ENCODE measurements around the gene PHTF1.

Gene PHTF1

GRCh38 chr1:113759333-113760101, at the start of gene PHTF1:
TSS of gene PHTF1 (minus strand) at chr1:113759486. CDS start at chr1:113758703, 783 bp downstream.
- peak; percentile 30 to 48 for DNase-seq

DNA sequence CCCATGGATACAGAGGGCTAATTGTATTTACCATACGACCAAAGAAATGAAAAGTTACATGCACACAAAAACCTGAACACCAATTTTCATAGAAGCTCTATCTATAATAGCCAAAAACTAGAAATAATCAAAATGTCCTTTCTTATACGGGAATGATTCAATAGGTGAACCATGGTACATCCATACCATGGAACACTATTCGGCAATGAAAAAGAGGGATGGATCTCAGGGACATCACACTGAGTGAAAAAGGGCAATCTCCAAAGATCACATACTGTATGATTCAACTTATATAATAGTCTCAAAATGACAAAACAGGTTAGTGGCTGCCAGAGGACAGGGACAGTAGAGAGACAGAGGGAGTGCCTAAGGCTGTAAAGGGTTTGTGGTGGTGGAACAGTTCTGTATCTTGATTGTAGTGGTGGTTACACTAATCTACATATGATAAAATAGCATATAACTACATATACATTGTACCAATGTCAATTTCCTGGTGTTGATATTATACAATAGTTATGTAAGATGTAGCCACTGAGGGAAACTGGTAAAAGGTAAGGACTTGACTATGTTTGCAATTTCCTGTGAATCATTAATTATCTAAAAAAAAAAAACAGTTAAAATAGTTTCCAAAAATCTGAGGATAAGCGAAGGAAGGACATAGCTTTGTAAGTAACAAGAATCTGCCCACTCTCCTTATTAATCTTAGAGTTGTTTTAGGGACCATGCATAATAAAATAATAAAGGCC, 49.3 kb upstream of the PHTF1 start:
- no peak for DNase-seq

GRCh38 chr1:113805639-113806038, 46.4 kb upstream of the PHTF1 start:
- no peak for DNase-seq

DNA sequence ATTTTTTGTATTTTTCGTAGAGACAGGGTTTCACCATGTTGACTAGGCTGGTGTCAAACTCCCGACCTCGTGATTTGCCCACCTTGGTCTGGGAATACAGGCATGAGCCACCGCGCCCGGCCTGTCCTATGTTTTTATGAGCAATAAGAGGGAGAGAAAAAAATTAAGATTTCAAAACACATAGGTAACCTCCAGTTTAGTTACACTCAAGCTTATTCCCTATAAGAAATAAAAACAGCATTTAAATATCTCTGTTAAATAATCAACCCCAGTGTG, 45.9 kb upstream of the PHTF1 start:
- no peak for DNase-seq

DNA sequence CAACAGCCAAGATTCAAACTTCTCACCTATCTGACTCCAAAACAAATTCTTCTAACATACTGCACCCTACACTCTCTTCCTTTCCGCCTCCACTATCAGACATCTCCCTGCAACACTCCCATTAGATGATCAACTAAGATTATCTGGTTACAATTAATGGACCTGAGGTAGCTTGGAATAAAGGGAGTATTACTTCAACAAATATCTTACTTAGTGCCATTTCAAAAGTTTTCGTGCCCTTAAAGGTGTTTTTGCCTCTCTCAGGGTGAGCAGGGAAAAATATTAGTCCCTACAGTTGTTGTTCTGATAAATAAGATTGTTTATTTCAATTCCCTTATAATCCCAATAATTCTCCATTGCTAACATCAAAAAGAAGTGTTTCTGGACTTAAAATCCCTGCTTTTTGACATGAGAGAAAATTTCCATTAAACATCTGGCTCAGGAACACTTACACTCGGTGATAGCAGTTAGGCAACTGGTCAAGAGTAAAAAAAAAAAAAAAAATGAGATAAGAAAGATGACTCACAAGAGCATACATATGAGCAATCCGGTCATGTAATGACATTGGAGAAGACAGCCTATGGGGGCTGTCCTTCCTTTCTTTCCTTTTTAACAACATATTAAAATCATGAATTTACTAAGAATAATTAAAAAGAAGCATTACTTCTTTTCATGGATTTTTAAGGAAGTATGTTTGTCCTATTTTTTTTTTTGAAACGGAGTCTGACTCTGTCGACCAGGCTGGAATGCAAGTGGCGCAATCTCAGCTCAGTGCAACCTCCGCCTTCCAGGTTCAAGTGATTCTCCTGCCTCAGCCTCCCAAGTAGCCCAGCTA, 45.4 kb upstream of the PHTF1 start:
- DNase-seq = no peak

GRCh38 chr1:113802367-113803007, 43.2 kb upstream of the PHTF1 start:
- DNase-seq = no peak

- DNase-seq = no peak
Measured at GRCh38 chr1:113800487-113800886, 41.2 kb upstream of the PHTF1 start.

- DNase-seq = no peak
Measured at GRCh38 chr1:113797472-113797871, 38.2 kb upstream of the PHTF1 start.

DNA sequence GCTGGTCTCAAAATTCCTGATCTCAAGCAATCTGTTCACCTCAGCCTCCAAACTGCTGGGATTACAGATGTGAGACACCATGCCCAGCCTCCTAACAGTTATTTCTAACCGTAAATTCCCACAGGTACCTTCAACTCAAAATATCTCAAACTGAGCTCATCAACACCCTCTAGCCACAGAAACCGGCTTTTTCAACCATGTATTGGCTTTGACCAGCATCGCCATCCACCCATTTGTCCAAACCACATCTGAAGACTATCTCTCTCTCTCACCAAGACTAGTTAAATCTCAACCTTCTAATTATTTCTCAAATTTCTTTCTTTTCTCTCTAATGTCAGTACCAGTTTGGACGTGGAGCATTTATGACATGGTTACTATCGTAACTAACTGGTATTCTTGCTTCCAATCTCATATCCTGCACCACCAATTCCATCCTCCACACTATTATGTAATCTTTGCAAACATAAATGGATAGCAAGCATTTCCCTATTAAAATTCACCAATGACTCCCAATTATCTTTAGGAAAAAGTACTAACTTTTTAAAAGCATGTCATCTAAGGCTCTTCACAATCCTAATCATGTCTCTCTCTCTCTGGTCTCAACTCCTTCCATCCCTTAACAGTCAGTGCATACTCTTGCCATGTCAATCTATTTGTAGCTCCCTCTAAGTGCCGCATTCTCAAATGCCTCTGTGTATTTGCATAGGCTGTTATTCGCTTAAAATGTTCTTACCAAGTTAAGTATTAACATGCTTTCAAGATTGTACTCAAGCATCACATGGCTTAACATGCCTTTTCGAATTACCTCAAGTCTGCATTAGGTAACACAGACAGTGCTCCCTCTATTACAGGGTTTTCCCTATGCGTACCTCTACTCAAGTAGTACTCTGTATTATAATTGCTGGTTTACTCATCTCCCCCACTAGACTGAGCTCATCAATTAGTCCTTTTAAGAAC, 34.9 kb upstream of the PHTF1 start:
- DNase-seq = no peak

- DNase-seq = no peak
Measured at GRCh38 chr1:113792986-113793385, 33.7 kb upstream of the PHTF1 start.

DNA sequence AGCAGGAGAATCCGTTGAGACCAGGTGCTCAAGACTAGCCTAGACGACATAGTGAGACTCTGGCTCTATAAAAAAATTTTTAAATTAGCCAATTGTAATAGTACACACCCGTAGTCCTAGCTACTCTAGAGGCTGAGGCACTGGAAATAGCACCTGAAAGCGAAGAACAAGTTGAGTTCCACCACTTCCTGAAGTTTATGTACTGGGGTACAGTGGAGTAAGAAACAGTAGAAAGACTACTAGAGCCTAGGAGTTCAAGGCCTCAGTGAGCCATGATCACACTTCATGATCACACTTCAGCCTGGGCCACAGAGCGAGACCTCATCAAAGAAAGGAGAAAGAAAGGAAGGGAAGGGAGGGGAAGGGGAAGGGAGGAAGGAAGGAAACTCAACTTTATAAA, 33.2 kb upstream of the PHTF1 start:
- no peak for DNase-seq

- DNase-seq = no peak
Measured at GRCh38 chr1:113788802-113789201, 29.5 kb upstream of the PHTF1 start.

GRCh38 chr1:113787663-113788062, 28.4 kb upstream of the PHTF1 start:
- DNase-seq = no peak

- no peak for DNase-seq
Measured at GRCh38 chr1:113786069-113786468, 26.8 kb upstream of the PHTF1 start.

DNA sequence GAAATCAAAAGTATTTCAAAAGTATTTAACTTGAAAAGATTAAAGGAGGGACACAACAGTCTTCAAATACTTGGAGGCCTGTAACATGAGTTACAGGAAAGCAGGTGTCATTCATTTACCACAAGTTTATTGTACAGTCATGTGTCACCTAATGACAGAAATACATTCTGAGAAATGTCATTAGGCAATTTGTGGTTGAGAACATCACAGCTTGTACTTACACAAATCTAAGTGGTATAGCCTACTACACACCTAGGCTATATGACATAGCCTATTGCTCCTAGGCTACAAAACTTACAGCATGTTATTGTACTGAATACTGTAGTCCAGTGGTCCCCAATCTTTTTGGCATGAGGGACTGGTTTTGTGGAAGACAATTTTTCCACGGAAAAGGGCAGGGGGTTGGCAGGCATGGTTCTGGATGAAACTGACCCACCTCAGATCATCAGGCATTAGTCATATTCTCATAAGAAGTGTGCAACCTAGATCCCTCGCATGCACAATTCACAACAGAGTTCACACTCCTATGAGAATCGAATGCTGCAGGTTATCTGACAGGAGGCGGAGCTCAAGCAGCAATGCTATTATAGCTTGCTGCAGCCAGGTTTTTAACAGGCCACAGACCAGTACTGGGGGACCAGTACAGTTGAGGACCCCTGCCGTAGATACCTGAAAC, 25.0 kb upstream of the PHTF1 start:
- DNase-seq = peak in 1 of 2 donors; percentile 2

GRCh38 chr1:113783254-113784103, 24.2 kb upstream of the PHTF1 start:
- peak; percentile 24 to 26 for DNase-seq

DNA sequence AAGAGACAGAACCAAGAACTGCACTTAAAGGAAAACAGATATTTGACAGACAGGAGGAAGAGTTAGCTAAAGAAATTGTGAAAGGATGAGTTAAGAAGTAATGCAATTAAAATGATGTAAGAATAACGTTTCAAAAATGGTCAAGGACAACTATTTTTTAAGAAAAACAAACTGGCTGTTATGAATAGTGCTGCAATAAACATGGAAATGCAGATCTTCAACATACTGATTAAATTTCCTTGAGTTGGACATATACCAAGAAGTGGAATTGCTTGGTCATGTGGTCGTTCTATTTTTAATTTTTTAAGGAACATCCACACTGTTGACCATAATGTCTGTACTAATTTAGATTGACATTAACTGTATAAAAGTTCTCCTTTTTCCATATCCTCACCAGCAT, 23.1 kb upstream of the PHTF1 start:
- DNase-seq = no peak

DNA sequence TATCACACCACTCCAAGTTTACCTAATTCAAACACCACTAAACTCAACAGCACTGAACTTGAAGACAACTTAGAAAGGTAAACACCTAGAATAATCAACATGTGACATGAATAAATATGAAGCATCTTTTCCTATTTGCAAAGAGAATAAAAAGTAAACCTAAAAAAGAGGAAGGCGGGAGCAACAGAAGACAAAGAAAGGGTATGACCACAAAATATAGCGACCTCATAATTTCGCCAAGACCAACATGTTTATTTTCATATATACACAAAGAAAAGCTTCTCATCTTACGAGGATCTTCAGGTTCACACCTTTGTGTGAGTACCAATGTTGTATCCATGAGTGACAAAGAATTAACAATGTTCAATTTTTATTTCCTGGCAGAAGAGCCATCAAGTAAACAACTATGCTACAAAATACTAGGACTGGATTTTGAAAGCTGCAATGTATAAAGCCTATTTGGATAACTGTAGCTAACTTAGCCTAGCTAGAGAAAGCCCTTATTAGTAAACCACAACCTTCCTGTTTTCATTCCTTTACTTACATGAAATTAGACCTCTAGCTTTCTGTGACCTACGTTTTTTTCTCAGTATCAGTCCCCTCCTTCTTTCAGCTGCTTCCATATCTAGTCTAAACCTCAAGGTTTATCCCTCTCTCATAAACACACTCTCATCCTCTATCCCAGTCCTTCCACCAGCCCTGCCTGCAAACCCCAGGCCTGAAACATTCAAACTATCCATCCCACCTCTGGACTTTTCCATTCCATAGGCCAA, 21.3 kb upstream of the PHTF1 start:
- DNase-seq = no peak

GRCh38 chr1:113779542-113779941, 20.3 kb upstream of the PHTF1 start:
- no peak for DNase-seq

DNA sequence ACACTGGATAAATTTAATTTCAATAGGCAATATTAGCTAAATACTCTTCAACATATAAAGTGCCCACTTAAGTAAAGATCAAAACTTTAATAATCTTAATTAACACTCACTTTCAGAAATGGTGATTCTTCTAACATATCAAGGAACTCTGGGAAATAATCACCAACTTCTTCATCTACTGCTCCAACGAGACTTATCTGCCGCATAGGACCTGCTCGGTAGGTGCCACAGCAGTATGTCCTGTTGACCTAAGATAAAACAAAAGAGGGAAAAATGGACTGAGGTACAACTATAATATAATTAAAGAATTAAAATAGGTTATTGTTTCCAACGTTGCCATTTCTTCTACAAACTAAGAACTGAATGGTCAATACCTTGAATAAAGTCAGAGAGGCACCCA, 18.3 kb upstream of the PHTF1 start:
- no peak for DNase-seq

Measured in activated CD4-positive, alpha-beta T cell treated with anti-CD3 and anti-CD28 coated beads for 4 hours (primary cell).